Activated CD4-positive, alpha-beta T cell treated with anti-CD3 and anti-CD28 coated beads, Interleukin-2, amount 50 U/mL, for 48 hours (primary cell): ENCODE data around the gene MLLT3.

Experiments used
- DNase-seq, 2 experiments: peaks; one replicate each; pipeline ENCODE4 v3.0.0-alpha.2; 2020

Gene MLLT3

GRCh38 chr9:20507431-20507830, 114.9 kb downstream of the MLLT3 start:
- no peak for DNase-seq

- DNase-seq: no peak
Observed at GRCh38 chr9:20506099-20506900, 116.0 kb downstream of the MLLT3 start.

GRCh38 chr9:20505574-20505973, 116.7 kb downstream of the MLLT3 start:
- no peak for DNase-seq

- no peak for DNase-seq
Observed at GRCh38 chr9:20504930-20505329, 117.4 kb downstream of the MLLT3 start.

GRCh38 chr9:20500101-20500500, 122.2 kb downstream of the MLLT3 start:
- DNase-seq: no peak

GRCh38 chr9:20499013-20499412, 123.3 kb downstream of the MLLT3 start:
- DNase-seq: no peak

- no peak for DNase-seq
Observed at GRCh38 chr9:20496328-20496727, 126.0 kb downstream of the MLLT3 start.

GRCh38 chr9:20495098-20495497, 127.2 kb downstream of the MLLT3 start:
- no peak for DNase-seq

GRCh38 chr9:20494035-20494434, 128.3 kb downstream of the MLLT3 start:
- DNase-seq: no peak

- DNase-seq: no peak
Observed at GRCh38 chr9:20492772-20493171, 129.5 kb downstream of the MLLT3 start.

GRCh38 chr9:20491612-20492011, 130.7 kb downstream of the MLLT3 start:
- no peak for DNase-seq

GRCh38 chr9:20490246-20490834, 132.0 kb downstream of the MLLT3 start:
- DNase-seq: no peak

GRCh38 chr9:20488691-20489090, 133.6 kb downstream of the MLLT3 start:
- DNase-seq: no peak

GRCh38 chr9:20486552-20486951, 135.7 kb downstream of the MLLT3 start:
- no peak for DNase-seq

- DNase-seq: no peak
Observed at GRCh38 chr9:20481437-20481836, 140.9 kb downstream of the MLLT3 start.

GRCh38 chr9:20480249-20480648, 142.1 kb downstream of the MLLT3 start:
- DNase-seq: no peak

GRCh38 chr9:20479419-20480155, 142.7 kb downstream of the MLLT3 start:
- no peak for DNase-seq

GRCh38 chr9:20478786-20479185, 143.5 kb downstream of the MLLT3 start:
- no peak for DNase-seq

- DNase-seq: no peak
Observed at GRCh38 chr9:20477940-20478620, 144.2 kb downstream of the MLLT3 start.

- DNase-seq: no peak
Observed at GRCh38 chr9:20476912-20477521, 145.3 kb downstream of the MLLT3 start.

- DNase-seq: no peak
Observed at GRCh38 chr9:20474496-20474895, 147.8 kb downstream of the MLLT3 start.

GRCh38 chr9:20473515-20474013, 148.7 kb downstream of the MLLT3 start:
- DNase-seq: no peak
